Body of pancreas (tissue), 4 donors: Measurements from ENCODE around the gene MELTF.

Source experiments
- POLR2A ChIP-seq, 3 donors: fragments of 450-650 bp; IDR thresholded peaks; one replicate each; pipeline ENCODE4 v1.6.1; 2016; ENCODE audit warnings: antibody characterized with exemption in 3 of 3, mild to moderate bottlenecking in 2 of 3
- TF ChIP-seq, protein P1 (sequence below), 7 experiments: fragments of 450-650 bp in 4 of 7; fragments of 200-600 bp in 3 of 7; sonication (generic) in 3 of 7; IDR thresholded peaks; one replicate each; pipeline ENCODE4 v1.5.1; 2016 to 2019; ENCODE audit warnings: antibody characterized with exemption in 7 of 7

DNA sequence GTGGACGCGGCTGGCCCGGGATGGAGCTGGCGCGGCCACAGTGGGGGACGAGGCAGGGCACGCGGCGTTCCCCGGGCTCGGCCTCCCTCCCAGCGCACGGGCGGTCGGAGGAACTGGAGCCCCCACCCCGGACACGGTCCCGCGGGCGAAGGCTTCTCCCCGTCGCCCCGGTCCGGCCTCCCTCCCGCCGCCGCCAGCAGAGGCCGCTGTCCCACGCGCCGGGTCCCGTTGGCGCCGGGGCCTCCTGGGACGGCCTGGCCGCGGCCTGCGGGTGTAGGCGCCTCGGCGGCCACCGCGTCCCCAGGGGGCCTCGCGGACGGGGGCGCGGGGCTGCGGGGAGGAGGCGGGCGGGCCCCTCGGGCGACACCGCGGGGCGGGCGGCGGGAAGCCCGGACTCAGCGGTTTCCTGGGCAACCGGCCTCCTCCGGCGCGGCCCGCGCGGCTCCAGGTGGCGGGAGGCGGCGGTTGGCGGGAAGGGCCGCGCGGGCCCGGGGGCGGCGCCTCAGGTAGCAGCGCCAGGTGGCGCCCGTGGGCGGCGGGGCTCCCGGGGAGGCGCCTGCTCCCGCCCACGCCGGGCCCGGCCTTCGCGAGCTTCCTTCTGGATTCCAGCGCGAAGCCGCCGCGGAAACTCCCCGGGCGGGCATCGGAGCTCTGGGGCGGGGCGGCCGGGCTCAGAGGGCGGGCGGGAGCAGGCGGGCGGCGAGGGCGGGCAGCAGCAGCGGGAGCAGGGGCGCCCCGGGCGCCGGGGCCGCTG lies 26.7 kb downstream of the MELTF start:
- TF ChIP-seq POLR2A (IDR thresholded peaks at IDR 0.05), result peak in 2 of 3 donors; percentile 9 to 33
- TF ChIP-seq, protein P1, sequence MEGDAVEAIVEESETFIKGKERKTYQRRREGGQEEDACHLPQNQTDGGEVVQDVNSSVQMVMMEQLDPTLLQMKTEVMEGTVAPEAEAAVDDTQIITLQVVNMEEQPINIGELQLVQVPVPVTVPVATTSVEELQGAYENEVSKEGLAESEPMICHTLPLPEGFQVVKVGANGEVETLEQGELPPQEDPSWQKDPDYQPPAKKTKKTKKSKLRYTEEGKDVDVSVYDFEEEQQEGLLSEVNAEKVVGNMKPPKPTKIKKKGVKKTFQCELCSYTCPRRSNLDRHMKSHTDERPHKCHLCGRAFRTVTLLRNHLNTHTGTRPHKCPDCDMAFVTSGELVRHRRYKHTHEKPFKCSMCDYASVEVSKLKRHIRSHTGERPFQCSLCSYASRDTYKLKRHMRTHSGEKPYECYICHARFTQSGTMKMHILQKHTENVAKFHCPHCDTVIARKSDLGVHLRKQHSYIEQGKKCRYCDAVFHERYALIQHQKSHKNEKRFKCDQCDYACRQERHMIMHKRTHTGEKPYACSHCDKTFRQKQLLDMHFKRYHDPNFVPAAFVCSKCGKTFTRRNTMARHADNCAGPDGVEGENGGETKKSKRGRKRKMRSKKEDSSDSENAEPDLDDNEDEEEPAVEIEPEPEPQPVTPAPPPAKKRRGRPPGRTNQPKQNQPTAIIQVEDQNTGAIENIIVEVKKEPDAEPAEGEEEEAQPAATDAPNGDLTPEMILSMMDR (IDR thresholded peaks at IDR 0.05), result peak; percentile 43 to 83 (median 73)
